Measurements from ENCODE around the gene KRTAP10-9.
"Not testable (repeated sequence)": the region's sequence is repeated elsewhere in the genome, so short reads cannot be mapped to it uniquely, and the experiment has no call there.

The KRTAP10-9 gene

GRCh38 chr21:44644878-44645277 is 18.0 kb downstream of the KRTAP10-9 start:
- no peak for DNase-seq

- not testable (repeated sequence) for DNase-seq
Observed at GRCh38 chr21:44646366-44647221, 19.7 kb downstream of the KRTAP10-9 start, which contains the start of gene KRTAP10-11. KRTAP10-11 (plus strand) TSS chr21:44646414; CDS start chr21:44646459, 45 bp downstream.

GRCh38 chr21:44647222-44647552 is 20.3 kb downstream of the KRTAP10-9 start:
- no peak for DNase-seq

GRCh38 chr21:44648557-44649311 is 21.8 kb downstream of the KRTAP10-9 start:
- no peak for DNase-seq

GRCh38 chr21:44649521-44650100 is 22.7 kb downstream of the KRTAP10-9 start:
- no peak for DNase-seq

- no peak for DNase-seq
Observed at GRCh38 chr21:44650265-44650972, 23.5 kb downstream of the KRTAP10-9 start.

- no peak for DNase-seq
Observed at GRCh38 chr21:44650973-44651675, 24.2 kb downstream of the KRTAP10-9 start.

GRCh38 chr21:44653123-44653522 is 26.2 kb downstream of the KRTAP10-9 start:
- no peak for DNase-seq

- DNase-seq: no peak
Observed at GRCh38 chr21:44653656-44654575, 27.0 kb downstream of the KRTAP10-9 start.

- no peak for DNase-seq
Observed at GRCh38 chr21:44654576-44655175, 27.8 kb downstream of the KRTAP10-9 start, which contains the start of gene KRTAP12-4. KRTAP12-4 (minus strand) TSS chr21:44654659; CDS start chr21:44654614, 45 bp downstream.

- DNase-seq: no peak
Observed at GRCh38 chr21:44656868-44657267, 30.0 kb downstream of the KRTAP10-9 start.

- DNase-seq: no peak
Observed at GRCh38 chr21:44657635-44658540, 31.0 kb downstream of the KRTAP10-9 start, which contains the start of gene KRTAP12-3. KRTAP12-3 (plus strand) TSS chr21:44657932; CDS start chr21:44657980, 48 bp downstream.

GRCh38 chr21:44658541-44658910 is 31.6 kb downstream of the KRTAP10-9 start:
- DNase-seq: no peak

- DNase-seq: no peak
Observed at GRCh38 chr21:44658913-44659595, 32.2 kb downstream of the KRTAP10-9 start.

GRCh38 chr21:44661567-44661966 is 34.7 kb downstream of the KRTAP10-9 start:
- not testable (repeated sequence) for DNase-seq

- no peak for DNase-seq
Observed at GRCh38 chr21:44664691-44665090, 37.8 kb downstream of the KRTAP10-9 start.

GRCh38 chr21:44666401-44667320 is 39.8 kb downstream of the KRTAP10-9 start, which contains the start of gene KRTAP12-2:
KRTAP12-2 (minus strand) TSS chr21:44666927; CDS start chr21:44666886, 41 bp downstream.
- no peak for DNase-seq

Measured in GF-D8 (cell line).